ENCODE results near the gene CLEC11A.

The CLEC11A gene, protein sequence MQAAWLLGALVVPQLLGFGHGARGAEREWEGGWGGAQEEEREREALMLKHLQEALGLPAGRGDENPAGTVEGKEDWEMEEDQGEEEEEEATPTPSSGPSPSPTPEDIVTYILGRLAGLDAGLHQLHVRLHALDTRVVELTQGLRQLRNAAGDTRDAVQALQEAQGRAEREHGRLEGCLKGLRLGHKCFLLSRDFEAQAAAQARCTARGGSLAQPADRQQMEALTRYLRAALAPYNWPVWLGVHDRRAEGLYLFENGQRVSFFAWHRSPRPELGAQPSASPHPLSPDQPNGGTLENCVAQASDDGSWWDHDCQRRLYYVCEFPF

GRCh38 chr19:50723069-50723468 lies at the start of gene CLEC11A:
TSS of gene CLEC11A (plus strand) at chr19:50723364. CDS start at chr19:50723526, 162 bp downstream.
- Mint-ChIP-seq H3K4me3 (peak within 1 kb of the TSS; percentile 60), H3K9me3 (peaks cover 2% of the 10 kb centered on the region), H3K36me3 (ENCODE audit: low read depth) (no peaks in the 10 kb centered on the region), H3K4me1 (ENCODE audit: low read depth) (peaks cover 17% of the 10 kb centered on the region), H3K27me3 (ENCODE audit: low read depth) (peaks cover 48% of the 10 kb centered on the region), H3K27ac (peak within 1 kb of the TSS; percentile 47)

GRCh38 chr19:50676625-50677197 lies 46.5 kb upstream of the CLEC11A start:
- H3K4me1 Mint-ChIP-seq (ENCODE audit: low read depth) = peaks cover 9% of the 10 kb centered on the region
- no peaks in the 10 kb centered on the region for H3K36me3 Mint-ChIP-seq (ENCODE audit: low read depth)
- no peaks in the 10 kb centered on the region for H3K9me3 Mint-ChIP-seq
- H3K4me3 Mint-ChIP-seq = no peak overlapping the region
- H3K27ac Mint-ChIP-seq = no peak overlapping the region
- H3K27me3 Mint-ChIP-seq (ENCODE audit: low read depth) = peaks cover 28% of the 10 kb centered on the region

DNA sequence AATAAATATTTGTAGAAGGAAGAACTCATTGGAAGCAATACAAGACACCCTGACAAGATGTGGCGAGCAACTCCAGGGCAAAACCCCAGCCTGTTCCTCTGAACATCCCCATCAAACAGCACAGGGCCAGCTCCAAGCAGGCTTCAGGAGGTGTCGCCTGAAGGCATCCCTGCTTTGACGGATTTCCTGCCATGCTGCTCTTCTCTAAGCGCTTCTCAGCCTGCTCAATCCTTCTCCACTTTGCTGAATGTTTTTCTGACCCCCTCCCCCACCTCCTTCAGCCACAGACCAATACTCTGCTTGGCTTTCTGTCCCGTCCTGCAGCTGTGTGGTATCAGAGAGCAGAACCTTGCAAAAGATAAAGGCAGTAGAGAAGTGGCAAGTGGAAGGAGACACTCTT lies 45.5 kb upstream of the CLEC11A start:
- H3K36me3 Mint-ChIP-seq (ENCODE audit: low read depth) = no peaks in the 10 kb centered on the region
- peaks cover 9% of the 10 kb centered on the region for H3K4me1 Mint-ChIP-seq (ENCODE audit: low read depth)
- H3K9me3 Mint-ChIP-seq = no peaks in the 10 kb centered on the region
- no peak overlapping the region for H3K27ac Mint-ChIP-seq
- peaks cover 23% of the 10 kb centered on the region for H3K27me3 Mint-ChIP-seq (ENCODE audit: low read depth)
- no peak overlapping the region for H3K4me3 Mint-ChIP-seq

DNA sequence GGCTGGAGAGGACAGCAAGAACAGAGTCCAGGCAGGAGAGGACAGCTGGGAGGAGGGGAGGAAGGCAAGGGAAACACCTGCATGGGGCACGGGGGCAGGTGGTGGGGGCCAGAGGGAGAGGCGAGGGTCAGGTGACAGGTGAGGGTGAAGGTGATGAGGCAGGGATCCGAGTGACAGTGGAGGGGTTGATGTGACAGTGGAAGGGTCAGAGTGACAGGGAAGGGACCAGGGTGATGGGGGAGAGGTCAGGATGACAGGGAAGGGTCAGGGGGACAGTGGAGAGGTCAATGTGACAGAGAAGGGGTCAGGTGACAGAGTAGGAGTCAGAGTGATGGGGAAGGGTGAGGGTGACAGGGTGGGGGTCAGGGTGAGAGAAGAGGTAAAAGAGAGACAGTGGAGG lies 44.8 kb upstream of the CLEC11A start:
- H3K27me3 Mint-ChIP-seq (ENCODE audit: low read depth) = peaks cover 17% of the 10 kb centered on the region
- no peaks in the 10 kb centered on the region for H3K36me3 Mint-ChIP-seq (ENCODE audit: low read depth)
- H3K4me1 Mint-ChIP-seq (ENCODE audit: low read depth) = peaks cover 9% of the 10 kb centered on the region
- H3K27ac Mint-ChIP-seq = no peak overlapping the region
- H3K4me3 Mint-ChIP-seq = no peak overlapping the region
- H3K9me3 Mint-ChIP-seq = no peaks in the 10 kb centered on the region

GRCh38 chr19:50679177-50680125 lies 43.7 kb upstream of the CLEC11A start:
- Mint-ChIP-seq H3K36me3 (ENCODE audit: low read depth) (no peaks in the 10 kb centered on the region), H3K27me3 (ENCODE audit: low read depth) (peaks cover 19% of the 10 kb centered on the region), H3K4me3 (no peak overlapping the region), H3K27ac (peak overlapping the region; percentile 11), H3K9me3 (no peaks in the 10 kb centered on the region), H3K4me1 (ENCODE audit: low read depth) (peaks cover 9% of the 10 kb centered on the region)

DNA sequence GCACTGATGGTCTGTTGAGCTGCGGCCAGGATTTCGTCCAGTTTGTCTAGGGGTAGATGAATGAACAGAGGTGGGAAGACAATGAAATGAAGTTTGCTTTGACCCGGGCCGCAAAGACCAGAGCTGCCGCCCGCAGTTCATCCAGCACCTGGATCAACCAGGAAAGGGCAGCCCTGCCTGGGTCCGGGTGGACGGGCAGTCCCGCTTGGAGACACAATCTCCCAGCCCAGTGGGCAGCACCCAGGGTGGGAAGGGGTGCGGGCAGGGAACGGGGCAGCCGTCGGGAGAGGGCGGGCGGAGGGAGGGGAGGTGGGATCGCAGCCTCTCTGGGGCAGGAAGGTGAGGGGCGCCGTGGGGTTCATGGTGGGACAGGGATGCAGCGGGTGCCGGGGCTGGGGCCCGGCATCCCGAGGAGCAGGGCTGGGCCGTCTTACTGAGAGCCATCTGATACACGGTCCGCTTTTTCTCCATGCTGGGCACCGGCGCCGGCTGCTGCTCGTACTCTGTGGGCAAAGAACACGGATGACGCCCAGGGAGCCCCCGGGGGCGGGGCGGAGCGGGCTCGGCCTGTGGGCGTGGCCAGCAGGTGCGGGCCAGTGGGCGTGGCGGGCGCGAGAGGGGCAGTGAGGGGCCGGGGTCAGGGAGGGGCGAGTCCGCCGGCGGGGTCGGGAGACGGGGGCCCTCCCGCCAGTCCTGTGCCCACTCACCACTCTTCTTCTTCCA lies 36.7 kb upstream of the CLEC11A start:
- H3K36me3 Mint-ChIP-seq (ENCODE audit: low read depth) = no peaks in the 10 kb centered on the region
- no peak overlapping the region for H3K27ac Mint-ChIP-seq
- H3K9me3 Mint-ChIP-seq = no peaks in the 10 kb centered on the region
- H3K4me3 Mint-ChIP-seq = no peak overlapping the region
- H3K4me1 Mint-ChIP-seq (ENCODE audit: low read depth) = no peaks in the 10 kb centered on the region
- H3K27me3 Mint-ChIP-seq (ENCODE audit: low read depth) = peaks cover 26% of the 10 kb centered on the region

GRCh38 chr19:50688766-50689165 lies 34.4 kb upstream of the CLEC11A start:
- peaks cover 35% of the 10 kb centered on the region for H3K27me3 Mint-ChIP-seq (ENCODE audit: low read depth)
- no peaks in the 10 kb centered on the region for H3K4me1 Mint-ChIP-seq (ENCODE audit: low read depth)
- no peaks in the 10 kb centered on the region for H3K9me3 Mint-ChIP-seq
- H3K4me3 Mint-ChIP-seq = no peak overlapping the region
- no peak overlapping the region for H3K27ac Mint-ChIP-seq
- H3K36me3 Mint-ChIP-seq (ENCODE audit: low read depth) = no peaks in the 10 kb centered on the region

DNA sequence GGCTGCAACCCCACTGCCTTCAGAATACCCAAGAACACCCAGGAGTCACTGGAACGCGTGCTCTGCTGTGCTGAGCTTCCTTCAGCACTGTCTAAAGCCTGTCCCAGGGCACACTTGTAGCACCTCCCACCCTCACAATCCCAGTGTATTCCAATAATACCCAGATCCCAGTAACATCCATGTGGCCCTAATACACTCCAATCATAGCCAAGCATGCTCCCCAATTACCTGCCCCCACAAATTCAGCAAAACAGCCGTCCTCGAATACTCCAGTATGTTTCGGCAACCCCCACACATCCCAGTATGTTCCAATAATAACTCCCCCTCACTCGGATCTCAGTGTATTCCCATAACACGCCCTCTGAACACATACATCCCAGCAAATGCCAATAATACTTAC lies 32.7 kb upstream of the CLEC11A start:
- H3K4me1 Mint-ChIP-seq (ENCODE audit: low read depth) = no peaks in the 10 kb centered on the region
- H3K36me3 Mint-ChIP-seq (ENCODE audit: low read depth) = no peaks in the 10 kb centered on the region
- peaks cover 32% of the 10 kb centered on the region for H3K27me3 Mint-ChIP-seq (ENCODE audit: low read depth)
- no peaks in the 10 kb centered on the region for H3K9me3 Mint-ChIP-seq
- H3K27ac Mint-ChIP-seq = no peak overlapping the region
- H3K4me3 Mint-ChIP-seq = no peak overlapping the region

DNA sequence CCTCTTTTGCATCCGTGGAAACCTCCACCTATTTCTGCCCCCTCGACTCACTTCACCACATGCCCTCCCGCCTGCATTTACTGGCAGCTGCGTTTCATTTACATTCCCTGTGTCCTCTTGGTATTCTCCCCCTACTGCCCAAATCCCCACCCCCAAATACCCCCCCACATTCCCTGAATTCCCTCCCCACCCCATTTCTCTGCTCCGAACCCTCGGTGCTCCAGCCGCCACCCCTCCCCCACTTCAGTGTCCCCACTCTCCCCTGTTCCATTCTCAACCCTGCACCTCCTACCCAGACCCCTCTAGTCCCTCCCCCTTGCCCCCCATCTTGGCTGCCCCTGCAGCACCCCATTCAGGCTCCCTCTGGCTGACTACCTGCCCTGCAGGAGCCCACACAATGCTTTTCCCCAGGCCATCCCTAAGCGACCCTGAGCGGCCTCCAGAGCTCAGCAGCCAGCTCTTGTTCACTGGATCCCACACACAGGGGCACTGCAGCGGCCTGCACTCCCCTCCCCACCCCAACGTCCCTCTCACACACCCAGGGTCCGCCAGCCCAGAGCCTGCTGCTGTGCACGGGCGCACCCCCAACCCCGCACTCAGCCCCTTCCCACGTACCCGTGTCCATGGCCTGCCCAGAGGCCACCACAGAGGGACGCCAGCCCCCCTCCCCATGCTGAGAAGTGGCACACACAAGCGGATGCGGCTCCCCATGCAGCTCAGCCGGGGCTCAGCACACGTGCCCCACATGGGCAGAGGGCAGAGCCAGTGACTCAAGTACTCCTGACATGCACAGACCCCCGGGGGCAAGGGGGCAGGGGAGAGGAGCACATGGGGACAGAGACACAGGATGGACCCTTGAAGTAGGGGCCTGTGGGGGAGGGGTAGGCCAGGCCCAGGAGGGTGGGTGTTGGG lies 29.8 kb upstream of the CLEC11A start:
- no peaks in the 10 kb centered on the region for H3K9me3 Mint-ChIP-seq
- no peaks in the 10 kb centered on the region for H3K4me1 Mint-ChIP-seq (ENCODE audit: low read depth)
- H3K4me3 Mint-ChIP-seq = no peak overlapping the region
- no peak overlapping the region for H3K27ac Mint-ChIP-seq
- H3K36me3 Mint-ChIP-seq (ENCODE audit: low read depth) = no peaks in the 10 kb centered on the region
- H3K27me3 Mint-ChIP-seq (ENCODE audit: low read depth) = peaks cover 43% of the 10 kb centered on the region

DNA sequence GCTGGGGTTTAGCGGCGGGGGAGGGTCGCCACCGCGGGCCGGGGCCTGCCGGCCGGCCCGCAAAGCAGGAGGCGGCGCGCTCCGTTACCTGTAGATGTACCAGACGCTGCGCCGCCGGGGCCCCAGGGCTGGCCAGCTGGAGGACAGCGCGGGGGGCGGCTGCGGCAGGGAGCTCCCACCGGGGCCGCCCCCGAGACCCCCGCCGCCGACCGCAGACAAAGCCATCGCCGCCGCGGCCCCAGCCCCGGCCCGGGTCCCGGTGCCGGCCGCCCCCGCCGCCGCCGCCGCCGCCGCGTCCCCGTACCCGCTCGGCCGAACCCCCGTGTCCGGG lies 28.4 kb upstream of the CLEC11A start:
- Mint-ChIP-seq H3K27me3 (ENCODE audit: low read depth) (peaks cover 47% of the 10 kb centered on the region), H3K36me3 (ENCODE audit: low read depth) (no peaks in the 10 kb centered on the region), H3K4me3 (no peak overlapping the region), H3K9me3 (no peaks in the 10 kb centered on the region), H3K4me1 (ENCODE audit: low read depth) (no peaks in the 10 kb centered on the region), H3K27ac (no peak overlapping the region)

- no peaks in the 10 kb centered on the region for H3K4me1 Mint-ChIP-seq (ENCODE audit: low read depth)
- H3K36me3 Mint-ChIP-seq (ENCODE audit: low read depth) = no peaks in the 10 kb centered on the region
- H3K9me3 Mint-ChIP-seq = no peaks in the 10 kb centered on the region
- no peak overlapping the region for H3K27ac Mint-ChIP-seq
- peaks cover 47% of the 10 kb centered on the region for H3K27me3 Mint-ChIP-seq (ENCODE audit: low read depth)
- H3K4me3 Mint-ChIP-seq = no peak overlapping the region
Observed at GRCh38 chr19:50695251-50696093, 27.7 kb upstream of the CLEC11A start.

GRCh38 chr19:50696094-50696483 lies 27.1 kb upstream of the CLEC11A start:
- Mint-ChIP-seq H3K36me3 (ENCODE audit: low read depth) (no peaks in the 10 kb centered on the region), H3K4me3 (no peak overlapping the region), H3K4me1 (ENCODE audit: low read depth) (no peaks in the 10 kb centered on the region), H3K27me3 (ENCODE audit: low read depth) (peaks cover 47% of the 10 kb centered on the region), H3K9me3 (no peaks in the 10 kb centered on the region), H3K27ac (no peak overlapping the region)

All from T-helper 1 cell treated with Interleukin-12 subunit alpha and Interleukin-12 subunit beta and Interleukin-4 antibody, amounts not matched to agents 30 μg/mL and 1 μg/mL, for 36 hours (primary cell).